ENCODE results near the gene OR2L8.
"Not testable (repeated sequence)": the region's sequence is repeated elsewhere in the genome, so short reads cannot be mapped to it uniquely, and the experiment has no call there.

The OR2L8 gene

GRCh38 chr1:247948558-247948957 lies at the start of gene OR2L8:
Gene OR2L8, plus strand, starts transcription at chr1:247948858. Its CDS starts 0 bp downstream, at chr1:247948858.
- no peak for DNase-seq (ENCODE audit: low read depth)

- DNase-seq (ENCODE audit: low read depth), result no peak
Measured at GRCh38 chr1:247904122-247904521, 44.5 kb upstream of the OR2L8 start.

GRCh38 chr1:247905181-247905580 lies 43.5 kb upstream of the OR2L8 start:
- DNase-seq (ENCODE audit: low read depth), result no peak

- no peak for DNase-seq (ENCODE audit: low read depth)
Measured at GRCh38 chr1:247905910-247906503, 42.7 kb upstream of the OR2L8 start.

- peak; percentile 59 for DNase-seq (ENCODE audit: low read depth)
Measured at GRCh38 chr1:247906504-247907047, 42.1 kb upstream of the OR2L8 start.

- DNase-seq (ENCODE audit: low read depth), result no peak
Measured at GRCh38 chr1:247908766-247909165, 39.9 kb upstream of the OR2L8 start.

GRCh38 chr1:247913786-247914185 lies 34.9 kb upstream of the OR2L8 start:
- DNase-seq (ENCODE audit: low read depth), result no peak

GRCh38 chr1:247914941-247915662 lies 33.6 kb upstream of the OR2L8 start:
- no peak for DNase-seq (ENCODE audit: low read depth)

GRCh38 chr1:247919952-247920351 lies 28.7 kb upstream of the OR2L8 start, which contains the start of gene OR2T8:
Gene OR2T8, plus strand, starts transcription at chr1:247920252. Its CDS starts 766 bp downstream, at chr1:247921018.
- DNase-seq (ENCODE audit: low read depth), result no peak

GRCh38 chr1:247923941-247924340 lies 24.7 kb upstream of the OR2L8 start:
- no peak for DNase-seq (ENCODE audit: low read depth)

- no peak for DNase-seq (ENCODE audit: low read depth)
Measured at GRCh38 chr1:247924868-247925267, 23.8 kb upstream of the OR2L8 start, which contains the start of gene OR2AJ1. Gene OR2AJ1, plus strand, starts transcription at chr1:247924889. Its CDS starts 8,880 bp downstream, at chr1:247933769.

GRCh38 chr1:247933989-247934388 lies 14.7 kb upstream of the OR2L8 start:
- no peak for DNase-seq (ENCODE audit: low read depth)

- no peak for DNase-seq (ENCODE audit: low read depth)
Measured at GRCh38 chr1:247935781-247936180, 12.9 kb upstream of the OR2L8 start.

- no peak for DNase-seq (ENCODE audit: low read depth)
Measured at GRCh38 chr1:247936415-247936814, 12.2 kb upstream of the OR2L8 start.

- DNase-seq (ENCODE audit: low read depth), result not testable (repeated sequence)
Measured at GRCh38 chr1:247936965-247937734, 11.5 kb upstream of the OR2L8 start.

- no peak for DNase-seq (ENCODE audit: low read depth)
Measured at GRCh38 chr1:247942624-247943023, 6.0 kb upstream of the OR2L8 start.

- DNase-seq (ENCODE audit: low read depth), result no peak
Measured at GRCh38 chr1:247953408-247953807, 4.8 kb downstream of the OR2L8 start.

GRCh38 chr1:247961791-247962190 lies 13.1 kb downstream of the OR2L8 start:
- DNase-seq (ENCODE audit: low read depth), result no peak

GRCh38 chr1:247962911-247963588 lies 14.4 kb downstream of the OR2L8 start:
- DNase-seq (ENCODE audit: low read depth), result no peak

- no peak for DNase-seq (ENCODE audit: low read depth)
Measured at GRCh38 chr1:247964933-247965332, 16.3 kb downstream of the OR2L8 start, which contains the start of gene OR2AK2. Gene OR2AK2, plus strand, starts transcription at chr1:247965233. Its CDS starts 144 bp downstream, at chr1:247965377.

- no peak for DNase-seq (ENCODE audit: low read depth)
Measured at GRCh38 chr1:247966532-247967204, 18.0 kb downstream of the OR2L8 start.

All from HS-5 (cell line).